HEK293T (cell line): Measurements from ENCODE around the gene PSMC3IP.

Experiments used
- ARNT ChIP-seq: fragments of 450-650 bp; IDR thresholded peaks from 2 replicates; pipeline ENCODE4 v1.6.1; 2017; ENCODE audit warnings: mild to moderate bottlenecking
- CTBP1 ChIP-seq: fragments of 450-650 bp; IDR thresholded peaks from 2 replicates; pipeline ENCODE4 v1.6.1; 2016; ENCODE audit warnings: borderline replicate concordance
- ELF4 ChIP-seq: fragments of 450-650 bp; IDR thresholded peaks from 2 replicates; pipeline ENCODE4 v1.6.1; 2017; ENCODE audit warnings: antibody characterized with exemption
- FOXA1 ChIP-seq: fragments of 450-650 bp; IDR thresholded peaks from 2 replicates; pipeline ENCODE4 v1.6.1; 2016; ENCODE audit warnings: mild to moderate bottlenecking
- FOXM1 ChIP-seq: fragments of 450-650 bp; IDR thresholded peaks from 2 replicates; pipeline ENCODE4 v1.6.1; 2017; ENCODE audit warnings: mild to moderate bottlenecking, borderline replicate concordance
- PKNOX1 ChIP-seq: fragments of 450-650 bp; IDR thresholded peaks from 2 replicates; pipeline ENCODE4 v1.6.1; 2016
- SP1 ChIP-seq: fragments of 450-650 bp; IDR thresholded peaks from 2 replicates; pipeline ENCODE4 v1.6.1; 2017
- TARDBP ChIP-seq: fragments of 450-650 bp; IDR thresholded peaks from 2 replicates; pipeline ENCODE4 v1.6.1; 2016

GRCh38 chr17:42577140-42577531 lies 393 bp downstream of the PSMC3IP start:
- TF ChIP-seq SP1 (no peak), ELF4 (no peak), FOXM1 (no peak), ARNT (no peak), FOXA1 (no peak), CTBP1 (no peak), TARDBP (no peak), PKNOX1 (no peak)
